Heart left ventricle (tissue), 13 donors: Measurements from ENCODE around the gene CRELD2.

Experiments
- CTCF ChIP-seq, 12 donors: fragments of 200-600 bp; sonication (generic) in 4 of 12; IDR thresholded peaks; one replicate each; pipeline versions ENCODE4 v1.5.0 to v1.8.0; 2018 to 2022; ENCODE audit warnings: antibody characterized with exemption in 12 of 12, mild to moderate bottlenecking in 5 of 12
- POLR2A ChIP-seq, 2 donors: fragments of 450-650 bp; IDR thresholded peaks; one replicate each; pipeline ENCODE4 v1.6.1; 2017; ENCODE audit warnings: antibody characterized with exemption in 2 of 2, mild to moderate bottlenecking in 2 of 2, moderate library complexity in 2 of 2
- donor health status: ischemic (EF 13 %, LVEDD 7.1; RV severe dilation, severe dysfunction).
- donor health status: DM: no; HTN: yes; CAD: no.
- donor health status: DM: no; HTN: no; CAD: no.
- donor health status: ischemic (EF 25% LVEDD 6.9; RV normal size, moderate dysfunction).
- donor health status: ischemic (EF 25% LVEDD 5.7; RV mildly dilated, moderate dysfunction).
- donor health status: ischemic (EF 35%, LVEDD 5.7; RV mildly dilated, moderate dysfunction).
- donor health status: nonischemic (EF 11% LVEDD 7.7; RV severe dilation, severe dysfunction).
- donor health status: DM: yes; HTN: yes; CAD: no.
- donor health status: PGD.
- donor health status: ischemic (EF 29% LVEDD 5.4; RV normal size, mild dysfunction).
- donor health status: nonischemic (EF 23%, LVEDD 6.1; RV moderate dilation, normal function).

DNA sequence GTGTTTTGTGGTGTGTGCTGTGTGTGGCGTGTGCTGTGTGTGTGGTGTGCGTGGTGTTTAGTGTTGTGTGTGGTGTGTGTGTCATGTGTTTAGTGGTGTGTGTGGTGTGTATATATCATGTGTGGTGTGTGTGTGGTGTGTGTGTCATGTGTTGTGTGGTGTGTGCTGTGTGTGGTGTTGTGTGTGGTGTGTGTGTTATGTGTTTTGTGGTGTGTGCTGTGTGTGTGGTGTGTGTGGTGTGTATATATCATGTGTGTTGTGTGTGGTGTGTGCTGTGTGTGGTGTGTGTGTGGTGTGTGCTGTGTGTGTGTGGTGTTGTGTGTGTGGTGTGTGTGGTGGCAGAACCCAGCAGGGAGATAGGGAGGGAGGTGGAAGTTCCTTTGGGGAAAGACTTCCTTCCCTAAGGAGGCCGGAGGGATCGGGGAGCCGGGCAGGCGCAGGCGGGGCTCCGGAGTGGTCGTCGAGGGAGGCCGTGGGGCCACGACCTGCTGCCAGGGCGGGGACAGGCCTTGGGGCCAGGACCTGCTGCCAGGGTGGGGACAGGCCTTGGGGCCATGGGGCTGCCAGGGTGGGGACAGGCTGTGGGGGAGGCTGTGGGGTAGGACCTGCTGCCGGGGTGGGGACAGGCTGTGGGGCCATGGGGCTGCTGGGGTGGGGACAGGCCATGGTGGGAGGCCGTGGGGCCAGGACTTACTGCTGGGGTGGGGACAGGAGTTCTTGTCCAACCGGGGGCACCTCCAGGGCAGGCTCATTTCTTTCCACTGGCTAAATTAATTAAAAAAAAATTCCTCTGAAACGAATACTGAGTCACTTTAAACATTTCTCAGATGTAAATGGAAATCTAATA lies 57.3 kb downstream of the CRELD2 start:
- TF ChIP-seq POLR2A (IDR thresholded peaks at IDR 0.05) (no peak), CTCF (IDR thresholded peaks at IDR 0.05) (no peak)
